K562 (cell line): ENCODE results near the gene CRYM.
"Not testable (repeated sequence)": the region's sequence is repeated elsewhere in the genome, so short reads cannot be mapped to it uniquely, and the experiment has no call there.

Experiments used
- CHD2 ChIP-seq: IDR thresholded peaks from 2 replicates; pipeline ENCODE4 v1.6.1; 2011; ENCODE audit warnings: low read depth, low read length
- ESRRA ChIP-seq: fragments of 450-650 bp; IDR thresholded peaks from 2 replicates; pipeline ENCODE4 v1.6.1; 2014; ENCODE audit warnings: low read depth, mild to moderate bottlenecking, moderate library complexity, borderline replicate concordance
- GABPA ChIP-seq: fragments of 200-800 bp; sonication (Bioruptor generic); conservative IDR thresholded peaks from 2 replicates; pipeline ENCODE4 v1.6.1; 2016; ENCODE audit warnings: low read depth, missing genetic modification characterization, missing compliant biosample characterization
- POLR2A ChIP-seq: fragments of 450-650 bp; conservative IDR thresholded peaks from 2 replicates; pipeline ENCODE4 v1.6.1; 2016

DNA sequence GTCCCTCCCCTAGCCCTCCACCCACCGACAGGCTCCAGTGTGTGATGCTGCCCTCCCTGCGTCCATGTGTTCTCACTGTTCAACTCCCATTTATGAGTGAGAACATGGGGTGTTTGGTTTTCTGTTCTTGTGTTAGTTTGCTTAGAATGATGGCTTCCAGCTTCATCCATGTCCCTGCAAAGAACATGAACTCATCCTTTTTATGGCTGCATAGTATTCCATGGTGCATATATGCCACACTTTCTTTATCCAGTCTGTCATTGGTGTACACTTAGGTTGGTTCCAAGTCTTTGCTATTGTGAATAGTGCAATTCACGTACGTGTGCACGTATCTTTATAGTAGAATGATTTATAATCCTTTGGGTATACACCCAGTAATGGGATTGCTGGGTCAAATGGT is 28.6 kb upstream of the CRYM start:
- not testable (repeated sequence) for TF ChIP-seq POLR2A; GABPA (tag); CHD2; ESRRA
